HL-60/S4 (cell line): ENCODE measurements around the gene CEP72.
"Not testable (repeated sequence)": the region's sequence is repeated elsewhere in the genome, so short reads cannot be mapped to it uniquely, and the experiment has no call there.

Experiments used
- in situ Hi-C: fragments of 300-500 bp; cut with MboI; formaldehyde crosslinking; loops from 2 replicates; pipeline ENCODE4 v1.14.3; 2022; ENCODE audit warnings: low sequenced_read_pairs

Gene CEP72

GRCh38 chr5:580436-580835 lies 31.7 kb upstream of the CEP72 start:
- in situ Hi-C loops: no loop called here

DNA sequence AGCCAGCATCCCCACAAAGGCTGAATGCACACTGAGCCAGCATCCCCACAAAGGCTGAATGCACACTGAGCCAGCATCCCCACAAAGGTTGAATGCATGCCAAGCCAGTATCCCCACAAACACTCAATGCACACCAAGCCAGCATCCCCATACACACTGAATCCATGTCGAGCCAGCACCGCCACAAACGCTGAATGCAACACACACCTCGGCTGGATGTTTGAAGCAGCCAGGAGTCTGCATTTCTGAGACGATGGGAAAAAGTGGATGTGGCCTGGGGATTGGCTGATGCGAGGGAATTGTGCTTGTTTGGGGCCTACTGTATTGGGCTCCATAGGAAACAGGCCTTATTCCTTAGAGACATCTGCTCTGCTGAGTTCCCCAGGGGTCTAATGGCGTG lies 30.9 kb upstream of the CEP72 start:
- in situ Hi-C loops: no loop called here

DNA sequence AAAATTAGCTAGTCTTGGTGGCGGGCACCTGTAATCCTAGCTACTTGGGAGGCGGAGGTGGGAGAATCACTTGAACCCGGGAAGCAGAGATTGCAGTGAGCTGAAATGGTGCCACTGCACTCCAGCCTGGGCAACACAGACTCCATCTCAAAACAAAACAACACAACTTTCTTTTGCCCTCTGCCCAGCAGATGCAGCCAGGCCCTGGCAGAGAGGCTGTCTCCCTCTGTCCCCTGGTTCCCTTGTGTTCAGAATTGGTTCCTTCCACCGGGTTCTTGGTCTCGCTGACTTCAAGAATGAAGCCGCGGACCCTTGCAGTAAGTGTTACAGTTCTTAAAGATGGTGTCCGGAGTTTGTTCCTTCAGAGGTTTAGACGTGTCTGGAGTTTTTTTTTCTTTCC lies 30.2 kb upstream of the CEP72 start:
- in situ Hi-C loops: no loop called here

GRCh38 chr5:582445-582844 lies 29.7 kb upstream of the CEP72 start:
- in situ Hi-C loops: not testable (repeated sequence)

DNA sequence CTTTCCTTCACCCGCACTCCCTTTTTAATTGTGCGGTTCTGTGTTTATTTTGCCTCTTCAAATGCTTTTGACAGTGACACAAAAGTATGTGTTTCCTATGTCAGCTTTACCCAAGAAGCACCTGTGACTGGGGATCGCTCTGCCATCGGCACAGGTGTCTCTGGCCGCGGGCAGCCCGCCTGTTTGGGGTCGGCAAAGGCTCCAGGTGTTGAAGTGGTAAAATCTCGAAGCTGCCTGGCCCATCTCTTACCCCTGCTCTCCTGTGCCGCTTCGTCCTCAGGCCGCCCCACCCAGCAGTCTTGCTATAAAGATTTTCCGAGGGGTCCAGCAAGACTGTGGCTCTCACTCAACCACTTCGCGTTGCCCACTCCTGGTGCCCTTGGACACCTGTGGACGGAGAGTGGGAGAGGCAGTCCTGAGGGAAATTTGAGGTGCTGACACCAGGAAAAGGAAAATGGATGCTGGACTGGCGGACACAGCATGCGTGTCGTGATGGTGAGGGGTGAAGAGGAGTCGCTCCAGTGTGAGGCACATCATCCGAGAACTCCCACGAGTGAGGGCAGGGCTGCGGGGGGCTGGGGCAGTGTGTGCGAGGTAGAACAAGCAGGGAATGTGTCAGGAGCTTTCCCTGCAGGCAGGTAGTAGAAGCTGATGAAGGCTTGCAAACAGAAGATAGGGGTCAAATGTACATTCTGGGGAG lies 29.1 kb upstream of the CEP72 start:
- in situ Hi-C loops: no loop called here

GRCh38 chr5:583645-584044 lies 28.5 kb upstream of the CEP72 start:
- in situ Hi-C loops: no loop called here

GRCh38 chr5:584216-584615 lies 27.9 kb upstream of the CEP72 start:
- in situ Hi-C loops: no loop called here

GRCh38 chr5:584846-585245 lies 27.3 kb upstream of the CEP72 start:
- in situ Hi-C loops: no loop called here

DNA sequence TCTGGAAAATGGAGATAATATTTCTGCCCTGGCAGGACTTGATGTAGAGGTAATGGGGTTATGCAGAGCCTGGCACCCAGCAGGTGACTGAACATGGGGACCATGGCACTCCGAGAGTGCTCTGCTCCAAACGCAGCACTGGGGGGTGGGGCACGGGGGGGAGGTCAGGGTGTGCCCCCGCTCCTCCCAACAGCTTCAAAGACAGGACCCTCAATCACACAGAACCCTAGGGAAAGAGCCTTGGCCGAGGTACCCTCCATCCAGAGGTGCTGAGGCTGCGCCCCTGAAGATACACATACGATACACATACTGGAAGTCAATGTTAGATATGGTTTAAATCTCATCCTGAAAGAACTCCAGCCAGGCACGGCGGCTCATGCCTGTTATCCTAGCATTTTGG lies 26.6 kb upstream of the CEP72 start:
- in situ Hi-C loops: no loop called here

GRCh38 chr5:585962-586628 lies 26.0 kb upstream of the CEP72 start:
- in situ Hi-C loops: no loop called here

GRCh38 chr5:586751-587285 lies 25.3 kb upstream of the CEP72 start:
- in situ Hi-C loops: no loop called here

- in situ Hi-C loops: no loop called here
Measured at GRCh38 chr5:587403-587802, 24.7 kb upstream of the CEP72 start.

- in situ Hi-C loops: no loop called here
Measured at GRCh38 chr5:588406-588995, 23.6 kb upstream of the CEP72 start.

GRCh38 chr5:589173-589572 lies 23.0 kb upstream of the CEP72 start:
- in situ Hi-C loops: no loop called here

DNA sequence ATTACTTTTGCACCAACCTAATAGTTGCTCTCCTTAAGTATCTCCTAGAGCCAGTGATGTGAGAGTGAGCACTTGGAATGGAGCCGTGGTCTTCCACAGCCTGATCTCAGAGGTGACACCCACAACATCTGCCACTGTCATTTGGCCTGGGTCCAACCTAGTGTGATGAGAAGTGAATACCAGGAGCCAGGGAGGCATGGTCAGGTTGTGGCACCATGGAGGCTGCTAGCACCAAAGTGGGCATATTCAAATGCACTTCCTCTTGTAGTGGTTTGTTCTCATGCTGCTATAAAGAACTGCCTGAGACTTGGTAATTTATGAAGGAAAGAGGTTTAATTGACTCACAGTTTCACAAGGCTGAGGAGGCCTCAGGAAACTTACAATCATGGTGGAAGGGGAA lies 22.6 kb upstream of the CEP72 start:
- in situ Hi-C loops: no loop called here

GRCh38 chr5:590346-590745 lies 21.8 kb upstream of the CEP72 start:
- in situ Hi-C loops: no loop called here

- in situ Hi-C loops: no loop called here
Measured at GRCh38 chr5:591746-592145, 20.4 kb upstream of the CEP72 start.

GRCh38 chr5:592158-592557 lies 20.0 kb upstream of the CEP72 start:
- in situ Hi-C loops: no loop called here

DNA sequence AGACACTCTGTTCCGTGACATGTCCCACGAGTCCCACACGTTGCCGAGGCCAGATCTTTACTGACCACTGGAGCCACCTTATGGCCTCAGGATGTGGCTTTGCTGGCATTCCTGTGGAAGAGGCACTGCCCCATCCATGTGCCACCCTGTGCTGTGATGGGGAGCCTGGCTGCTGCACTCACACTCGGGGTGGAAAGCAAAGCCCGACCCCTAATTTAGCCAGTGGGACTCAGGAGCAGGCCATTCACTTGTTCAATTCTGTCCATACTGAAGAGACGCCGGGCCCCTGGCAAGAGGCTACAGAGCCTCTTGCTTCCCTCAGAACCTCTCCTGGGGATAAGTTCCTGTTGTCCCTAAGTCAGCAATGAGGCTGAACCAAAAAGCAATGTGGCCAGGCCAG lies 18.6 kb upstream of the CEP72 start:
- in situ Hi-C loops: no loop called here

DNA sequence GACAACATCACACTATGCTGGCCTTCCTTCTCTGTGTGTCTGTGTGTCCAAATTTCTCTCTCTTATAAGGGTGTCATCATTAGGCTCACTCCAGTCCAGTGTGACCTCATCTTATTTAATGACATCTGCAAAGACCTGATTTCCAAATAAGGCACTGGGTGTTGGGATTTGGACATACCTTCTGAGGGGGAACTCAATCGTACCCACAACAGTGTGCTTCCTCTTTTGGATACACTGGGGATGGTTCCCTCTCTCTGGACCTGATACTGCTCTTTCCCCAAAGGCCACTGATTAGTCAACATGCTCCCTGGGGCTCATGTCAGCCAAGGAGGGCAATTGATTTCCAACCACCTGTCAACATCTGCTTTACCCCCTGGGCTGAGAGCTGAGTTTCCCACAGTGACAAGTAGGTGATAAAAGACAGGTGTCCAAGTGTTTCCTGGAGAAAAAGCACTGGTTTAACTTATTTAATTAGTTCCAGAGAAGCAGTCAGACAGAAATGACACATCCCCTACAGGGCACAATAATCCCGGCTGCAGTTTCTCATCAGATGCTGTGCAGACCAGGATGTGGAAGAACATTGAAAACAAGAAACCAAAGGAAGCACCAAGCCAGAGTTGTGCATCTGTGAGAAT lies 17.8 kb upstream of the CEP72 start:
- in situ Hi-C loops: no loop called here

DNA sequence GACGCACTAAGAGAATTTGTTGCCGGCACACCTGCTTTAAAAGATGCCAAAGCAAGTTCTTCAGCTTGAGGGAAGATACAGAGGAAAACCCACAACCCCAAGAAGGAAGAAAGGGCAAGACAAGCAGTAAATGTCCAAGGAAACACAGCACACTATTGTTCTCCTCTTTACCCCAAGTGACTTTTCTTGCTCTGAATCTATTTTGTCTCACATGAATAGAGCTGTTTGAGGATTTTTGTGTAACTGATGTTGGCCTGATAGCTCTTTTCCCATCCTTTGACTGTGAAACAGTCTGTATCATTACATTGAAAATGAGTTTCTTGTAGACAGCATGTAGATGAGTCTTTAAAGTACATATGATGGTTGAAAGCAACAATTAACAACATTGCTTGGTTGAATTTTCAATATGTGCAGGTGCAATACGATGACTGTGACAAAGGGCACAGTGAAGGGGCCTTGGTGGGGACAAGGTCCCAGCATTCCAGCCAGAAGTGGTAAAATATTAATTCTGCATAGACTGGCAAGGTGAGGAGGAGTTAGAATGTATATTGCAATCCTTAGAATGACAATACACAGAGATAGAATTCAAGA lies 16.8 kb upstream of the CEP72 start:
- in situ Hi-C loops: no loop called here
